Testis (tissue), 2 donors: ENCODE measurements around the gene TIAM1.

Experiments
- CTCF ChIP-seq, 3 experiments: fragments of 450-650 bp in 2 of 3; fragments of 200-600 bp in 1 of 3; sonication (generic) in 1 of 3; IDR thresholded peaks; one replicate each; pipeline ENCODE4 v1.5.1; 2016 to 2019; ENCODE audit warnings: antibody characterized with exemption in 3 of 3, mild to moderate bottlenecking in 2 of 3, moderate library complexity in 1 of 3
- POLR2A ChIP-seq: fragments of 450-650 bp; IDR thresholded peaks from one replicate; pipeline ENCODE4 v1.6.1; 2017; ENCODE audit warnings: antibody characterized with exemption, mild to moderate bottlenecking, moderate library complexity

- TF ChIP-seq POLR2A (no peak), CTCF (IDR thresholded peaks at IDR 0.05) (no peak)
These were observed 253.7 kb downstream of the TIAM1 start for GRCh38 chr21:31090376-31090775.
